H1 (cell line): ENCODE results near the gene HENMT1. TPM values are rescaled to one million over a fixed set of nuclear protein-coding genes. Genes with fewer than 3 reads are reported as not detected.

ENCODE experiments used
- CTCF ChIA-PET: fragments of 300-600 bp; sonication (Branson Sonifier 250); formaldehyde crosslinking; loops from one replicate; lab custom pipeline; 2021; ENCODE audit not compliant: partially characterized antibody; lab: Charles Lee
- POLR2A ChIA-PET: fragments of 300-600 bp; sonication (Branson Sonifier 250); formaldehyde crosslinking; loops from one replicate; lab custom pipeline; 2021; ENCODE audit warnings: inconsistent platforms; ENCODE audit not compliant: partially characterized antibody; lab: Charles Lee
- DNase-seq, 2 experiments: peaks; one replicate each; pipeline versions ENCODE4 v3.0.0 to v3.0.0-alpha.2; 2010 to 2022; ENCODE audit warnings: low spot score in 2 of 2, low read depth in 1 of 2, mixed read lengths in 1 of 2
- FAIRE-seq: peaks from 2 replicates; lab custom pipeline; 2011; peaks lifted over from hg19 to GRCh38; lab: Jason Lieb, UNC
- H2AFZ ChIP-seq: 2 replicates; pipeline ENCODE4 v1.8.1; 2012; ENCODE audit warnings: low read length, inconsistent platforms
- H2AK5ac ChIP-seq: 2 replicates; pipeline ENCODE4 v1.6.1; 2013; ENCODE audit warnings: low read depth, low read length
- H2BK120ac ChIP-seq: replicated peaks from 2 replicates; pipeline ENCODE3; 2013; ENCODE audit warnings: low read depth, low read length, inconsistent platforms
- H2BK12ac ChIP-seq: 2 replicates; pipeline ENCODE4 v1.6.1; 2013; ENCODE audit warnings: low read depth, low read length
- H2BK15ac ChIP-seq: 2 replicates; pipeline ENCODE4 v1.6.1; 2013; ENCODE audit warnings: low read length
- H2BK20ac ChIP-seq: 2 replicates; pipeline ENCODE4 v1.6.1; 2013; ENCODE audit warnings: low read length
- H2BK5ac ChIP-seq: 2 replicates; pipeline ENCODE4 v1.6.1; 2013; ENCODE audit warnings: low read depth, low read length
- H3K14ac ChIP-seq: 2 replicates; pipeline ENCODE4 v1.6.1; 2013; ENCODE audit warnings: inconsistent platforms; ENCODE audit not compliant: insufficient read length
- H3K18ac ChIP-seq: 2 replicates; pipeline ENCODE4 v1.6.1; 2013; ENCODE audit warnings: low read length; ENCODE audit errors: extremely low read depth
- H3K23ac ChIP-seq: 2 replicates; pipeline ENCODE4 v1.6.1; 2013; ENCODE audit warnings: inconsistent platforms; ENCODE audit not compliant: insufficient read length
- H3K23me2 ChIP-seq: 2 replicates; pipeline ENCODE4 v1.6.1; 2013; ENCODE audit warnings: low read depth, low read length
- H3K27ac ChIP-seq: 2 replicates; pipeline ENCODE4 v1.6.1; 2011; ENCODE audit warnings: low read depth, low read length, inconsistent platforms
- H3K27me3 ChIP-seq, 4 experiments: replicated peaks in 1 of 4; 1 replicate in 1 of 4; 2 replicates in 3 of 4; pipeline versions ENCODE4 v1.6.1 to v1.8.1; 2011 to 2013; ENCODE audit warnings: low read length in 3 of 4, mild to moderate bottlenecking in 3 of 4, inconsistent platforms in 2 of 4, mixed read lengths in 2 of 4, moderate library complexity in 1 of 4; ENCODE audit not compliant: control insufficient read depth in 3 of 4, insufficient read depth in 3 of 4; ENCODE audit errors: extremely low read depth in 1 of 4
- H3K36me3 ChIP-seq, 4 experiments: 2 replicates each; pipeline versions ENCODE4 v1.6.1 to v1.8.1; 2011 to 2013; ENCODE audit warnings: mild to moderate bottlenecking in 4 of 4, low read length in 3 of 4, moderate library complexity in 2 of 4, control low read depth in 1 of 4, inconsistent platforms in 1 of 4; ENCODE audit not compliant: insufficient read depth in 4 of 4, control insufficient read depth in 2 of 4
- H3K4ac ChIP-seq: replicated peaks from 2 replicates; pipeline ENCODE3; 2013; ENCODE audit warnings: low read length, low read depth, mixed read lengths, inconsistent platforms; ENCODE audit not compliant: insufficient read length
- H3K4me1 ChIP-seq, 4 experiments: replicated peaks in 1 of 4; 1 replicate in 1 of 4; 2 replicates in 3 of 4; pipeline versions ENCODE4 v1.6.1 to v1.8.1; 2011 to 2013; ENCODE audit warnings: low read length in 3 of 4, inconsistent platforms in 2 of 4, mixed read lengths in 1 of 4; ENCODE audit not compliant: insufficient read depth in 4 of 4, control insufficient read depth in 3 of 4
- H3K4me2 ChIP-seq, 2 experiments: 2 replicates each; pipeline versions ENCODE4 v1.6.1 to v1.8.1; 2011 to 2013; ENCODE audit warnings: low read depth in 2 of 2, low read length in 2 of 2, control low read depth in 1 of 2, inconsistent platforms in 1 of 2, mild to moderate bottlenecking in 1 of 2; ENCODE audit not compliant: insufficient read depth in 1 of 2
- H3K4me3 ChIP-seq, 4 experiments: fragments of 200-600, 300-600 bp in 1 of 4; sonication (generic), shearing (Covaris generic), sonication (Bioruptor Twin) in 1 of 4; 2 replicates each; pipeline versions ENCODE4 v1.5.1 to v1.8.1; 2011 to 2016; ENCODE audit warnings: low read length in 4 of 4, low read depth in 3 of 4, control low read depth in 2 of 4, inconsistent platforms in 2 of 4, mild to moderate bottlenecking in 2 of 4, mixed read lengths in 1 of 4, moderate library complexity in 1 of 4; ENCODE audit not compliant: insufficient read depth in 2 of 4; ENCODE audit errors: extremely low read depth in 1 of 4
- H3K56ac ChIP-seq: replicated peaks from 2 replicates; pipeline ENCODE3; 2013; ENCODE audit warnings: low read depth, mild to moderate bottlenecking, mixed read lengths, low read length, inconsistent platforms; ENCODE audit not compliant: insufficient read length
- H3K79me1 ChIP-seq: 2 replicates; pipeline ENCODE4 v1.6.1; 2013; ENCODE audit warnings: low read depth, low read length, control low read depth
- H3K79me2 ChIP-seq, 2 experiments: 2 replicates each; pipeline versions ENCODE4 v1.6.1 to v1.8.1; 2012 to 2013; ENCODE audit warnings: low read length in 2 of 2, mild to moderate bottlenecking in 2 of 2, inconsistent platforms in 1 of 2; ENCODE audit not compliant: insufficient read depth in 2 of 2, control insufficient read depth in 1 of 2
- H3K9ac ChIP-seq, 4 experiments: replicated peaks in 1 of 4; 1 replicate in 1 of 4; 2 replicates in 3 of 4; pipeline versions ENCODE4 v1.6.1 to v1.8.1; 2011 to 2013; ENCODE audit warnings: low read depth in 3 of 4, low read length in 3 of 4, control low read depth in 2 of 4, mild to moderate bottlenecking in 2 of 4, moderate library complexity in 2 of 4, inconsistent platforms in 1 of 4; ENCODE audit errors: extremely low read depth in 1 of 4
- H3K9me3 ChIP-seq, 2 experiments: 2 replicates each; pipeline versions ENCODE4 v1.6.1 to v1.8.1; 2012 to 2013; ENCODE audit warnings: mild to moderate bottlenecking in 2 of 2, moderate library complexity in 2 of 2, control low read depth in 1 of 2, inconsistent platforms in 1 of 2, low read depth in 1 of 2, low read length in 1 of 2, mixed read lengths in 1 of 2; ENCODE audit not compliant: insufficient read depth in 2 of 2
- H4K20me1 ChIP-seq, 2 experiments: replicated peaks in 1 of 2; 2 replicates each; pipeline versions ENCODE3 to v1.8.1; 2011 to 2013; ENCODE audit warnings: inconsistent platforms in 2 of 2, low read length in 2 of 2, mild to moderate bottlenecking in 1 of 2; ENCODE audit not compliant: insufficient read depth in 2 of 2, control insufficient read depth in 1 of 2
- H4K5ac ChIP-seq: 2 replicates; pipeline ENCODE4 v1.6.1; 2013; ENCODE audit warnings: low read length, low read depth, mixed read lengths, inconsistent platforms; ENCODE audit not compliant: insufficient read length
- H4K8ac ChIP-seq: 2 replicates; pipeline ENCODE4 v1.8.0; 2013; ENCODE audit warnings: mild to moderate bottlenecking, moderate library complexity, low read length, inconsistent platforms; ENCODE audit not compliant: insufficient read depth; ENCODE audit errors: extremely low read depth
- H4K91ac ChIP-seq: replicated peaks from 2 replicates; pipeline ENCODE3; 2013; ENCODE audit warnings: low read length, mixed read lengths, inconsistent platforms; ENCODE audit not compliant: insufficient read length
- GTF2F1 ChIP-seq: IDR thresholded peaks from 2 replicates; pipeline ENCODE4 v1.6.1; 2012; ENCODE audit warnings: low read depth, low read length, improper control_type of control experiment, borderline replicate concordance
- POLR2A ChIP-seq, 2 experiments: IDR thresholded peaks; 1 replicate in 1 of 2; 2 replicates in 1 of 2; pipeline ENCODE4 v1.6.1; 2011; ENCODE audit warnings: low read depth in 2 of 2, low read length in 2 of 2, mild to moderate bottlenecking in 2 of 2; ENCODE audit errors: control extremely low read depth in 1 of 2
- WGBS, 2 experiments: shearing (Covaris generic) in 1 of 2; methylation state at CpG; one replicate each; pipeline versions ENCODE4 v1.1.6 to v1.1.7; 2013 to 2015; ENCODE audit warnings: low lambda C conversion rate in 2 of 2, mixed read lengths in 2 of 2, inconsistent platforms in 1 of 2, low coverage in 1 of 2, missing lambda C conversion rate in 1 of 2; ENCODE audit not compliant: insufficient replicate concordance in 2 of 2, insufficient coverage in 1 of 2, insufficient read length in 1 of 2; ENCODE audit errors: extremely low coverage in 1 of 2, missing lambda C conversion rate in 1 of 2; 5-methylcytosine and 5-hydroxymethylcytosine counted together
- polyA plus RNA-seq, 7 experiments: library from polyadenylated mRNA; depleted of rRNA in 3 of 7; stranded (reverse) in 5 of 7; unstranded in 2 of 7; fragments of >200 nt in 5 of 7; fragments of 200-250 nt in 2 of 7; gene quantifications; 1 replicate in 5 of 7; 2 replicates in 1 of 7; 4 replicates in 1 of 7; pipeline versions ENCODE4 v1.2.1 to v1.2.3, GENCODE V29; 2011 to 2013; ENCODE audit warnings: missing spikeins in 2 of 7, mixed read lengths in 2 of 7
- total RNA-seq: library from RNA; stranded (reverse); fragmentation: NEBNext Ultra II Directional; extraction: Animal tissue kit (Norgen Biotek cat#: 25700); gene quantifications from 2 replicates; pipeline ENCODE4 v1.2.1, GENCODE V29; 2021

HENMT1 gene
- total and polyA plus RNA-seq, 2 of the 8 experiments (the other 6 are each of a cell fraction or from before 2014, with no cell fraction given) = 2.9 to 5.6 TPM

GRCh38 chr1:108703939-108704338 is 43.0 kb upstream of the HENMT1 start:
- H4K8ac ChIP-seq = no peak overlapping the region
- H3K4me2 ChIP-seq = no peak overlapping the region
- H3K79me2 ChIP-seq = no peaks in the 10 kb centered on the region
- POLR2A ChIA-PET = interaction anchor here (0.9 to 5.4 kb wide), 8 partner anchors 12 to 44 kb away, joined by 4 to 79 read pairs (median 6); partner anchors contain the start of genes HENMT1, PRPF38B and STXBP3
- H2BK20ac ChIP-seq = no peak overlapping the region
- H2BK5ac ChIP-seq = no peak overlapping the region
- no peak overlapping the region for H4K5ac ChIP-seq
- WGBS, 2 experiments = 84% methylated on average over 6 of the region's 6 CpGs; no CpG with 5 or more reads in 1 of the 2 experiments
- no peak overlapping the region for H3K14ac ChIP-seq
- CTCF ChIA-PET = interaction anchor here (0.6 to 1.6 kb wide), 3 partner anchors 11 to 59 kb away, joined by 3 read pairs; partner anchors contain the start of gene PRPF38B
- H3K23me2 ChIP-seq = no peaks in the 10 kb centered on the region
- FAIRE-seq (no peak), DNase-seq (no peak)
- H3K9me3 ChIP-seq = no peaks in the 10 kb centered on the region
- no peak overlapping the region for H3K4ac ChIP-seq
- no peak overlapping the region for H3K4me3 ChIP-seq
- H3K18ac ChIP-seq = no peak overlapping the region
- no peak overlapping the region for H3K27ac ChIP-seq
- H2BK15ac ChIP-seq = no peak overlapping the region
- H3K27me3 ChIP-seq = no peaks in the 10 kb centered on the region
- no peak overlapping the region for H4K91ac ChIP-seq
- TF ChIP-seq GTF2F1 (no peak), POLR2A (IDR thresholded peaks at IDR 0.05; ENCODE audit: control extremely low read depth in 1 of 2, low read depth in 2 of 2, low read length in 2 of 2) (peak in 1 of 2 experiments; percentile 40; a peak in 1 of 3 replicates)
- H3K4me1 ChIP-seq = no peaks in the 10 kb centered on the region
- H3K23ac ChIP-seq = no peak overlapping the region
- H3K9ac ChIP-seq = no peak overlapping the region
- peaks cover 0 to 2% of the 10 kb centered on the region in 2 experiments for H4K20me1 ChIP-seq
- no peak overlapping the region for H2BK120ac ChIP-seq
- H3K79me1 ChIP-seq = no peaks in the 10 kb centered on the region
- H3K56ac ChIP-seq = no peak overlapping the region
- H2AFZ ChIP-seq = no peak overlapping the region
- no peak overlapping the region for H2AK5ac ChIP-seq
- no peak overlapping the region for H2BK12ac ChIP-seq
- peaks cover 9 to 30% (median 19%) of the 10 kb centered on the region in 4 experiments for H3K36me3 ChIP-seq
